GM23338 (cell line): ENCODE results near the gene MBL2. TPM values are rescaled to one million over a fixed set of nuclear protein-coding genes. Genes with fewer than 3 reads are reported as not detected.

ENCODE experiments used
- ATAC-seq: fragments of 200-7000 bp; cut with Tn5 transposase; 3 replicates; pipeline ENCODE4 v1.9.1; 2020
- DNase-seq: peaks from one replicate; pipeline ENCODE4 v3.0.0-alpha.2; 2015; ENCODE audit warnings: low spot score
- H2AFZ ChIP-seq: fragments of 200-600 bp; sonication (generic); 2 replicates; pipeline ENCODE4 v1.8.0; 2016; ENCODE audit warnings: antibody characterized with exemption, mild to moderate bottlenecking, moderate library complexity
- H3F3A ChIP-seq: fragments of 200-600 bp; sonication (generic); replicated peaks from 2 replicates; pipeline ENCODE4 v1.8.0; 2017; ENCODE audit warnings: antibody characterized with exemption, mixed run types, low read depth
- H3K27ac ChIP-seq: fragments of 200-600 bp; sonication (generic); 2 replicates; pipeline ENCODE4 v1.6.1; 2016; ENCODE audit warnings: low read depth
- H3K27me3 ChIP-seq: fragments of 200-600 bp; sonication (generic); 2 replicates; pipeline ENCODE4 v1.8.0; 2016; ENCODE audit warnings: mild to moderate bottlenecking, mixed run types, moderate library complexity; ENCODE audit not compliant: insufficient read depth
- H3K36me3 ChIP-seq: fragments of 200-600 bp; sonication (generic); 2 replicates; pipeline ENCODE4 v1.8.0; 2016; ENCODE audit warnings: mild to moderate bottlenecking; ENCODE audit not compliant: insufficient read depth
- H3K4me1 ChIP-seq: fragments of 200-600 bp; sonication (generic); 2 replicates; pipeline ENCODE4 v1.8.0; 2016; ENCODE audit warnings: mild to moderate bottlenecking, moderate library complexity; ENCODE audit not compliant: insufficient read depth
- H3K4me2 ChIP-seq: fragments of 200-600 bp; sonication (generic); 2 replicates; pipeline ENCODE4 v1.7.1; 2017; ENCODE audit warnings: mixed run types
- H3K4me3 ChIP-seq: fragments of 200-600 bp; sonication (generic); 2 replicates; pipeline ENCODE4 v1.6.1; 2016; ENCODE audit warnings: mixed run types
- H3K79me2 ChIP-seq: fragments of 200-600 bp; sonication (generic); replicated peaks from 2 replicates; pipeline ENCODE4 v1.8.0; 2017; ENCODE audit warnings: mild to moderate bottlenecking; ENCODE audit not compliant: insufficient read depth
- H3K9me2 ChIP-seq: fragments of 200-600 bp; sonication (generic); 2 replicates; pipeline ENCODE4 v1.8.0; 2017; ENCODE audit not compliant: insufficient read depth
- H4K20me1 ChIP-seq: fragments of 200-600 bp; sonication (generic); replicated peaks from 2 replicates; pipeline ENCODE4 v1.8.0; 2017; ENCODE audit warnings: mild to moderate bottlenecking; ENCODE audit not compliant: insufficient read depth
- H3K27ac Mint-ChIP-seq: 2 replicates; pipeline ENCODE4 v1.8.0; 2020; ENCODE audit warnings: inconsistent platforms, mild to moderate bottlenecking, moderate library complexity, mixed read lengths
- H3K27me3 Mint-ChIP-seq: 3 replicates; pipeline ENCODE4 v1.8.0; 2022; ENCODE audit warnings: low read depth, mild to moderate bottlenecking, moderate library complexity, mixed read lengths, inconsistent platforms; ENCODE audit not compliant: insufficient read depth, poor library complexity
- H3K36me3 Mint-ChIP-seq: 3 replicates; pipeline ENCODE4 v1.8.0; 2021; ENCODE audit warnings: low read depth, mild to moderate bottlenecking, inconsistent platforms, moderate library complexity, mixed read lengths
- H3K4me1 Mint-ChIP-seq: 3 replicates; pipeline ENCODE4 v1.8.0; 2020; ENCODE audit warnings: mild to moderate bottlenecking, inconsistent platforms, mixed read lengths
- H3K4me3 Mint-ChIP-seq: 3 replicates; pipeline ENCODE4 v1.8.0; 2021; ENCODE audit warnings: moderate library complexity, mild to moderate bottlenecking, inconsistent platforms, mixed read lengths
- H3K9me3 Mint-ChIP-seq: 3 replicates; pipeline ENCODE4 v1.8.0; 2020; ENCODE audit warnings: moderate library complexity, mild to moderate bottlenecking, inconsistent platforms, mixed read lengths
- CREB1 ChIP-seq: fragments of 250-450 bp; sonication (Bioruptor Pico); IDR thresholded peaks from 2 replicates; pipeline ENCODE4 v1.5.0; 2020; ENCODE audit warnings: low read depth, mild to moderate bottlenecking, moderate library complexity
- EZH2 ChIP-seq: fragments of 200-600 bp; sonication (generic); IDR thresholded peaks from one replicate; pipeline ENCODE4 v1.8.0; 2017; ENCODE audit warnings: antibody characterized with exemption, mild to moderate bottlenecking, low read depth; ENCODE audit not compliant: unreplicated experiment
- JUNB ChIP-seq: IDR thresholded peaks from one replicate; pipeline ENCODE4 v1.6.1; 2016; ENCODE audit warnings: antibody characterized with exemption; ENCODE audit not compliant: unreplicated experiment
- NANOG ChIP-seq: IDR thresholded peaks from 2 replicates; pipeline ENCODE4 v1.6.1; 2016; ENCODE audit warnings: antibody characterized with exemption, borderline replicate concordance
- POLR2AphosphoS5 ChIP-seq: IDR thresholded peaks from 2 replicates; pipeline ENCODE4 v1.6.1; 2016; ENCODE audit warnings: antibody characterized with exemption, low read depth
- STAT1 ChIP-seq: IDR thresholded peaks from one replicate; pipeline ENCODE4 v1.6.1; 2016; ENCODE audit warnings: antibody characterized with exemption; ENCODE audit not compliant: unreplicated experiment
- ZNF114 ChIP-seq: fragments of 250-450 bp; sonication (Bioruptor Pico); IDR thresholded peaks from 2 replicates; pipeline ENCODE4 v1.5.0; 2020; ENCODE audit warnings: mild to moderate bottlenecking, moderate library complexity
- ZNF331 ChIP-seq: fragments of 250-450 bp; sonication (Bioruptor Pico); IDR thresholded peaks from 2 replicates; pipeline ENCODE4 v1.5.0; 2020; ENCODE audit warnings: low read depth, mild to moderate bottlenecking, moderate library complexity
- polyA plus RNA-seq: library from polyadenylated mRNA; unstranded; fragments of >200 nt; fragmentation: Nextera tagmentation; extraction: Ambion mirVana; gene quantifications from 2 replicates; pipeline ENCODE4 v1.2.1, GENCODE V29; 2016
- total RNA-seq: library from RNA; depleted of rRNA; stranded (reverse); fragments of >200 nt; shearing (Covaris generic); gene quantifications from 2 replicates; pipeline ENCODE4 v1.2.3, GENCODE V29; 2014
- TF ChIP-seq, protein P1 (sequence below): IDR thresholded peaks from one replicate; pipeline ENCODE4 v1.6.1; 2018; ENCODE audit warnings: antibody characterized with exemption; ENCODE audit not compliant: unreplicated experiment
- TF ChIP-seq, protein P2 (sequence below): fragments of 250-450 bp; sonication (Bioruptor Pico); IDR thresholded peaks from 2 replicates; pipeline ENCODE4 v1.5.0; 2020; ENCODE audit warnings: mild to moderate bottlenecking, moderate library complexity
- TF ChIP-seq, protein P3 (sequence below), 2 experiments: fragments of 200-600 bp in 1 of 2; sonication (generic) in 1 of 2; conservative IDR thresholded peaks; 2 replicates each; pipeline versions ENCODE4 v1.5.1 to v1.6.1; 2016 to 2017; ENCODE audit warnings: antibody characterized with exemption in 2 of 2, low read depth in 2 of 2, mild to moderate bottlenecking in 2 of 2, moderate library complexity in 1 of 2

MBL2 gene
- total and polyA plus RNA-seq, 2 experiments from 2014 or later, result not detected

DNA sequence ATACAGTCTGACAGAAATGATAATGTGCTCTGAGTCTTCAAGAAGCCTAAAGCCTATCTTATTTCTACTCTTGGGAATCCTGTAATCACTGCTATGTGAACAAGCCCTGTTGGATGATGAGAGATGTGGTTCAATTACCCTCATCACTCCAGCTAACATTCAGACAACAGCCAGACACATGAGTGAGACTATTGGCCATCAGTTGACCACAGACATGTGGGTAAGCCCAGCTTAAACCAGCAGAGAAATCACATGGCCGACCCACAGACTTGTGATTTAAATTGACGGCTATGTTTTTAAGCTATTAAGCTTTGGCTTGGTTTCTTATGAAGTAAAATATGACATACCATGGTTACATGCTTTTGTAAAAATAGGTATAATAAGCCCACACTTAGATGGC, 2.6 kb downstream of the MBL2 start:
- Mint-ChIP-seq H3K4me1 (no peaks in the 10 kb centered on the region), H3K36me3 (no peaks in the 10 kb centered on the region), H3K9me3 (no peaks in the 10 kb centered on the region), H3K27ac (no peak overlapping the region), H3K27me3 (no peaks in the 10 kb centered on the region), H3K4me3 (no peak overlapping the region)
- Histone ChIP-seq H3F3A (no peaks in the 10 kb centered on the region), H3K36me3 (no peaks in the 10 kb centered on the region), H2AFZ (no peak overlapping the region), H3K4me3 (no peak overlapping the region), H3K79me2 (no peaks in the 10 kb centered on the region), H3K9me2 (peaks cover 2% of the 10 kb centered on the region; the same call in 1 of the 2 replicates), H3K27ac (no peak overlapping the region), H3K4me2 (no peak overlapping the region), H3K4me1 (no peaks in the 10 kb centered on the region), H3K27me3 (no peaks in the 10 kb centered on the region), H4K20me1 (no peaks in the 10 kb centered on the region)
- DNase-seq, result no peak
- TF ChIP-seq JUNB (no peak), POLR2AphosphoS5 (no peak), STAT1 (no peak), CREB1 (CRISPR knock-in tag) (no peak), ZNF331 (CRISPR knock-in tag) (no peak), EZH2 (no peak)
- TF ChIP-seq, protein P1, sequence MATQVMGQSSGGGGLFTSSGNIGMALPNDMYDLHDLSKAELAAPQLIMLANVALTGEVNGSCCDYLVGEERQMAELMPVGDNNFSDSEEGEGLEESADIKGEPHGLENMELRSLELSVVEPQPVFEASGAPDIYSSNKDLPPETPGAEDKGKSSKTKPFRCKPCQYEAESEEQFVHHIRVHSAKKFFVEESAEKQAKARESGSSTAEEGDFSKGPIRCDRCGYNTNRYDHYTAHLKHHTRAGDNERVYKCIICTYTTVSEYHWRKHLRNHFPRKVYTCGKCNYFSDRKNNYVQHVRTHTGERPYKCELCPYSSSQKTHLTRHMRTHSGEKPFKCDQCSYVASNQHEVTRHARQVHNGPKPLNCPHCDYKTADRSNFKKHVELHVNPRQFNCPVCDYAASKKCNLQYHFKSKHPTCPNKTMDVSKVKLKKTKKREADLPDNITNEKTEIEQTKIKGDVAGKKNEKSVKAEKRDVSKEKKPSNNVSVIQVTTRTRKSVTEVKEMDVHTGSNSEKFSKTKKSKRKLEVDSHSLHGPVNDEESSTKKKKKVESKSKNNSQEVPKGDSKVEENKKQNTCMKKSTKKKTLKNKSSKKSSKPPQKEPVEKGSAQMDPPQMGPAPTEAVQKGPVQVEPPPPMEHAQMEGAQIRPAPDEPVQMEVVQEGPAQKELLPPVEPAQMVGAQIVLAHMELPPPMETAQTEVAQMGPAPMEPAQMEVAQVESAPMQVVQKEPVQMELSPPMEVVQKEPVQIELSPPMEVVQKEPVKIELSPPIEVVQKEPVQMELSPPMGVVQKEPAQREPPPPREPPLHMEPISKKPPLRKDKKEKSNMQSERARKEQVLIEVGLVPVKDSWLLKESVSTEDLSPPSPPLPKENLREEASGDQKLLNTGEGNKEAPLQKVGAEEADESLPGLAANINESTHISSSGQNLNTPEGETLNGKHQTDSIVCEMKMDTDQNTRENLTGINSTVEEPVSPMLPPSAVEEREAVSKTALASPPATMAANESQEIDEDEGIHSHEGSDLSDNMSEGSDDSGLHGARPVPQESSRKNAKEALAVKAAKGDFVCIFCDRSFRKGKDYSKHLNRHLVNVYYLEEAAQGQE, result no peak
- ATAC-seq, result no peak

DNA sequence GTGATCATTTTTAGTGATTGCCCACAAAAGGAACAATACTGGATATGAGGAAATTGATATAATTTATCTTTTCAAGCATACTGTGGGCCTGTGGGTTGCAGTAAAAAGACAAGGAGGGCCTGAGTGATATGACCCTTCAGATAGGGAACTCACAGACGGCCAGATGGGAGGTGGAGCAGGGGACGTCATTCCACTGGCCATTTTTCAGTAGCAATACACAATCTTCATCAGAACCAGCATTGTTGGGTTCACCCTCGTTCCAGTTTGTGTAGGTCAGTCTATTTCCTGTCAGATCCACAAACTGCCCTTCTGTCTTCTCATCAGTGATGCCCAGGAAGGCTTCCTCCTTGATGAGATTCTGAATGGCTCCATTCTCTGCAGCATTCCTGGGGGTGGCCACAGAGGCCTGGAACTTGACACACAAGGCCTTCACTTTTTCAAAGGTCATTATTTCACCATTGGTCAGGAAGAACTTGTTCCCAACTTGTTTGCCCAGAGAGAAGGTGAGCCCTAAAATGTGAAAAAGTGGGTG, 4.5 kb downstream of the MBL2 start:
- no peaks in the 10 kb centered on the region for H3K27me3 Mint-ChIP-seq
- DNase-seq, result no peak
- Histone ChIP-seq H4K20me1 (no peaks in the 10 kb centered on the region), H3K27me3 (no peaks in the 10 kb centered on the region), H3K9me2 (peaks cover 2% of the 10 kb centered on the region; the same call in 1 of the 2 replicates), H3K4me2 (no peak overlapping the region), H2AFZ (no peak overlapping the region), H3K4me3 (no peak overlapping the region), H3K4me1 (no peaks in the 10 kb centered on the region), H3K27ac (no peak overlapping the region), H3K36me3 (no peaks in the 10 kb centered on the region), H3F3A (no peaks in the 10 kb centered on the region), H3K79me2 (no peaks in the 10 kb centered on the region)
- ATAC-seq, result no peak
- H3K36me3 Mint-ChIP-seq, result no peaks in the 10 kb centered on the region
- no peak overlapping the region for H3K27ac Mint-ChIP-seq
- no peaks in the 10 kb centered on the region for H3K9me3 Mint-ChIP-seq
- no peaks in the 10 kb centered on the region for H3K4me1 Mint-ChIP-seq
- no peak overlapping the region for H3K4me3 Mint-ChIP-seq
- TF ChIP-seq NANOG, result no peak
- no peak for TF ChIP-seq EZH2
- TF ChIP-seq, protein P2, sequence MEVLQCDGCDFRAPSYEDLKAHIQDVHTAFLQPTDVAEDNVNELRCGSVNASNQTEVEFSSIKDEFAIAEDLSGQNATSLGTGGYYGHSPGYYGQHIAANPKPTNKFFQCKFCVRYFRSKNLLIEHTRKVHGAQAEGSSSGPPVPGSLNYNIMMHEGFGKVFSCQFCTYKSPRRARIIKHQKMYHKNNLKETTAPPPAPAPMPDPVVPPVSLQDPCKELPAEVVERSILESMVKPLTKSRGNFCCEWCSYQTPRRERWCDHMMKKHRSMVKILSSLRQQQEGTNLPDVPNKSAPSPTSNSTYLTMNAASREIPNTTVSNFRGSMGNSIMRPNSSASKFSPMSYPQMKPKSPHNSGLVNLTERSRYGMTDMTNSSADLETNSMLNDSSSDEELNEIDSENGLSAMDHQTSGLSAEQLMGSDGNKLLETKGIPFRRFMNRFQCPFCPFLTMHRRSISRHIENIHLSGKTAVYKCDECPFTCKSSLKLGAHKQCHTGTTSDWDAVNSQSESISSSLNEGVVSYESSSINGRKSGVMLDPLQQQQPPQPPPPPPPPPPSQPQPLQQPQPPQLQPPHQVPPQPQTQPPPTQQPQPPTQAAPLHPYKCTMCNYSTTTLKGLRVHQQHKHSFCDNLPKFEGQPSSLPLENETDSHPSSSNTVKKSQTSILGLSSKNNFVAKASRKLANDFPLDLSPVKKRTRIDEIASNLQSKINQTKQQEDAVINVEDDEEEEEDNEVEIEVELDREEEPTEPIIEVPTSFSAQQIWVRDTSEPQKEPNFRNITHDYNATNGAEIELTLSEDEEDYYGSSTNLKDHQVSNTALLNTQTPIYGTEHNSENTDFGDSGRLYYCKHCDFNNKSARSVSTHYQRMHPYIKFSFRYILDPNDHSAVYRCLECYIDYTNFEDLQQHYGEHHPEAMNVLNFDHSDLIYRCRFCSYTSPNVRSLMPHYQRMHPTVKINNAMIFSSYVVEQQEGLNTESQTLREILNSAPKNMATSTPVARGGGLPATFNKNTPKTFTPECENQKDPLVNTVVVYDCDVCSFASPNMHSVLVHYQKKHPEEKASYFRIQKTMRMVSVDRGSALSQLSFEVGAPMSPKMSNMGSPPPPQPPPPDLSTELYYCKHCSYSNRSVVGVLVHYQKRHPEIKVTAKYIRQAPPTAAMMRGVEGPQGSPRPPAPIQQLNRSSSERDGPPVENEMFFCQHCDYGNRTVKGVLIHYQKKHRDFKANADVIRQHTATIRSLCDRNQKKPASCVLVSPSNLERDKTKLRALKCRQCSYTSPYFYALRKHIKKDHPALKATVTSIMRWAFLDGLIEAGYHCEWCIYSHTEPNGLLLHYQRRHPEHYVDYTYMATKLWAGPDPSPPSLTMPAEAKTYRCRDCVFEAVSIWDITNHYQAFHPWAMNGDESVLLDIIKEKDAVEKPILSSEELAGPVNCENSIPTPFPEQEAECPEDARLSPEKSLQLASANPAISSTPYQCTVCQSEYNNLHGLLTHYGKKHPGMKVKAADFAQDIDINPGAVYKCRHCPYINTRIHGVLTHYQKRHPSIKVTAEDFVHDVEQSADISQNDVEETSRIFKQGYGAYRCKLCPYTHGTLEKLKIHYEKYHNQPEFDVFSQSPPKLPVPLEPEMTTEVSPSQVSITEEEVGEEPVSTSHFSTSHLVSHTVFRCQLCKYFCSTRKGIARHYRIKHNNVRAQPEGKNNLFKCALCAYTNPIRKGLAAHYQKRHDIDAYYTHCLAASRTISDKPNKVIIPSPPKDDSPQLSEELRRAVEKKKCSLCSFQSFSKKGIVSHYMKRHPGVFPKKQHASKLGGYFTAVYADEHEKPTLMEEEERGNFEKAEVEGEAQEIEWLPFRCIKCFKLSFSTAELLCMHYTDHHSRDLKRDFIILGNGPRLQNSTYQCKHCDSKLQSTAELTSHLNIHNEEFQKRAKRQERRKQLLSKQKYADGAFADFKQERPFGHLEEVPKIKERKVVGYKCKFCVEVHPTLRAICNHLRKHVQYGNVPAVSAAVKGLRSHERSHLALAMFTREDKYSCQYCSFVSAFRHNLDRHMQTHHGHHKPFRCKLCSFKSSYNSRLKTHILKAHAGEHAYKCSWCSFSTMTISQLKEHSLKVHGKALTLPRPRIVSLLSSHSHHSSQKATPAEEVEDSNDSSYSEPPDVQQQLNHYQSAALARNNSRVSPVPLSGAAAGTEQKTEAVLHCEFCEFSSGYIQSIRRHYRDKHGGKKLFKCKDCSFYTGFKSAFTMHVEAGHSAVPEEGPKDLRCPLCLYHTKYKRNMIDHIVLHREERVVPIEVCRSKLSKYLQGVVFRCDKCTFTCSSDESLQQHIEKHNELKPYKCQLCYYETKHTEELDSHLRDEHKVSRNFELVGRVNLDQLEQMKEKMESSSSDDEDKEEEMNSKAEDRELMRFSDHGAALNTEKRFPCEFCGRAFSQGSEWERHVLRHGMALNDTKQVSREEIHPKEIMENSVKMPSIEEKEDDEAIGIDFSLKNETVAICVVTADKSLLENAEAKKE (CRISPR knock-in tag), result no peak
- TF ChIP-seq JUNB, result no peak
- no peak for TF ChIP-seq ZNF114 (CRISPR knock-in tag)
- TF ChIP-seq, protein P3, sequence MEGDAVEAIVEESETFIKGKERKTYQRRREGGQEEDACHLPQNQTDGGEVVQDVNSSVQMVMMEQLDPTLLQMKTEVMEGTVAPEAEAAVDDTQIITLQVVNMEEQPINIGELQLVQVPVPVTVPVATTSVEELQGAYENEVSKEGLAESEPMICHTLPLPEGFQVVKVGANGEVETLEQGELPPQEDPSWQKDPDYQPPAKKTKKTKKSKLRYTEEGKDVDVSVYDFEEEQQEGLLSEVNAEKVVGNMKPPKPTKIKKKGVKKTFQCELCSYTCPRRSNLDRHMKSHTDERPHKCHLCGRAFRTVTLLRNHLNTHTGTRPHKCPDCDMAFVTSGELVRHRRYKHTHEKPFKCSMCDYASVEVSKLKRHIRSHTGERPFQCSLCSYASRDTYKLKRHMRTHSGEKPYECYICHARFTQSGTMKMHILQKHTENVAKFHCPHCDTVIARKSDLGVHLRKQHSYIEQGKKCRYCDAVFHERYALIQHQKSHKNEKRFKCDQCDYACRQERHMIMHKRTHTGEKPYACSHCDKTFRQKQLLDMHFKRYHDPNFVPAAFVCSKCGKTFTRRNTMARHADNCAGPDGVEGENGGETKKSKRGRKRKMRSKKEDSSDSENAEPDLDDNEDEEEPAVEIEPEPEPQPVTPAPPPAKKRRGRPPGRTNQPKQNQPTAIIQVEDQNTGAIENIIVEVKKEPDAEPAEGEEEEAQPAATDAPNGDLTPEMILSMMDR (conservative IDR thresholded peaks at IDR 0.05; ENCODE audit: low read depth in 2 of 2), result no peak
- TF ChIP-seq STAT1, result no peak
